GM21737 (cell line): ENCODE measurements around the gene FAM50B.

Experiments used
- ATAC-seq: cut with Tn5 transposase; IDR thresholded peaks from one replicate; pipeline ENCODE4 v1.9.1; 2021; ENCODE audit warnings: mild to moderate bottlenecking, moderate library complexity; ENCODE audit not compliant: unreplicated experiment

FAM50B gene, protein sequence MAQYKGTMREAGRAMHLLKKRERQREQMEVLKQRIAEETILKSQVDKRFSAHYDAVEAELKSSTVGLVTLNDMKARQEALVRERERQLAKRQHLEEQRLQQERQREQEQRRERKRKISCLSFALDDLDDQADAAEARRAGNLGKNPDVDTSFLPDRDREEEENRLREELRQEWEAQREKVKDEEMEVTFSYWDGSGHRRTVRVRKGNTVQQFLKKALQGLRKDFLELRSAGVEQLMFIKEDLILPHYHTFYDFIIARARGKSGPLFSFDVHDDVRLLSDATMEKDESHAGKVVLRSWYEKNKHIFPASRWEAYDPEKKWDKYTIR

DNA sequence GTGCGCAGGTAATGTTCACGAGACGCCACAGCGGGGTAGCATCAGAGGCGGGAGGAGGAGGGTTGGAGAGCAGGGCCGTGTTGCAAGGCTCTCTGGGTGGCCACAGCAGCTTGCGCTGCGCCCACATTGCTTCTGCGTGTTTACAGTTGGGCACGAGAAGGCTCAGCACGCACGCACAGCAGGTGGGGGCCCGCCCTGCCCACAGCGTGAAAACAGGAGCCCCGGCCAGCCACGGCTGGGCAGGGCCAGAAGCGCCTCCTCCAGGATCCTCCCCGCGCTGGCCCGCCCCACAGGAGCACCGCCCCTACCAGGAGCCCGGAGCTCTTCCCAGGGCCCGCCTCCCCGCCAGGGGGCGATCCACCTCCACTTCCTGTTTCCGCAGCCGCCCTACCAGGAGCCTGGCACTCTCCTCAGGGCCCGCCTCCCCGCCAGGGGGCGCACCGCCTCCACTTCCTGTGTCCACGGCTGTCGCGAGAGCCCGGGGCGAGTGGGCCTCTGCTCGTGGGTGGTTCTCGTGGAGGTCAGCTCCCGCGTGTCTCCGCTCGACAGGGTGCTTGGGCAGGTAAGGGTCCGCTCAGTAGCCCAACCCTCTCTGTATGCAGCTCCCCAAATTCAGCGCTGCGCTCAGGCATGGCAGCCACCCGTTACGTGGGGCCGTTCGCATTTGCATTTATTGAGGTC lies at the start of gene FAM50B:
FAM50B (plus strand) TSS at position 449 of the 681 bp plus-strand sequence. CDS start 439 bp downstream, outside the sequence.
- ATAC-seq: peak; percentile 93

DNA sequence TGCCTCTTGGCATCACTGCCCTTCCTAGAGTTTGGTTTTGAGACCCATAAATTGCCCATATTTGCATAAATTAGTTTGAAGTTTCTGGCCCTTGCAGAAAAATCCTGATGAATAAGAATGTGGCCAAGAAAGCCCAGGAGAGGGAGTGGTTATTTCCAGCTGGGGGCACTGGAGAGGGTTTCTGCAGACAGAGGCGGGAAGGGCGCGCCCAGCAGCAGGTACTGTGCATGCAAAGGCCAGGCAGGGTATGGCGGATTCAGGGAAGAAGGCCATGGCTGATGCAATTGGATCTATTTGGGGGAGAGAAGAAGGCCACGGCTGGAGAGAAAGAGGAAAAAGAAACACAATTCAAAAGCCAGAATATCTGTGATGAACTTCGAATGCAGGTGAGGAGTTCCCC lies 49.5 kb upstream of the FAM50B start:
- ATAC-seq: no peak

DNA sequence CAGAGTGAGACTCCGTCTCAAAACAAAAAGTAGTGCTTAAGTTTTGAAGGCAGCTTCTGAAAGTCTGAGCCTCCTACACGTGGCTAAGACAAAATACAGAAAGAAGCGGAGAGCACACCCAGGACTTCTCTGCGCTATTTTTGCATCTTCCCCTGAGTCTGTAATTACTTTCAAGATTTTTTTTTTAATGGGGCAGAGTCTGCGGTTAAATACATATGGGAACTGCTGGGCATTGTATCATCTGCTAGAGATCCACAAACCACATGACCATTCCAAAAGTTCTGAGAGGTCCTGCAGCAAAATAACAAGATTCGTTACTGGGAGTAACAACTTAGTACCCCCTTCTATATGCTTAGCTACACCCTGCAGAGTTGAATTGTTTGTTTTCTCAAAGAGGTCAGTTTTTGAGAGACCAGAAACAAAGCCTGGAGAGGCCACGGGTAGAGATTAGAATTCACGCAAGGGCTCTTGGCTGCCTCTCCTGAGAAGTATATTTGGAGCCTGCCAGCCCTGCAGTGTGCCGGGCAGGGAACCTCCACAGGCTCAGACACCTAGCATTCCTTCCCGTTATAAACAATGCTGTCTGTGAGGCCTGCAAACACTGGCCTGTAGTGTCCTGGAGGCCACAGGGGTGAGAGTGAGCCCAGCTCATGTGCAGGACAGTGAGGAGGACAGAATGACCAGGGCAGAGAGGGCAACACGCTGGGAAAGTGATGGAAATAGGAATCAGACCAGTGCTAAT lies 48.2 kb upstream of the FAM50B start:
- no peak for ATAC-seq

DNA sequence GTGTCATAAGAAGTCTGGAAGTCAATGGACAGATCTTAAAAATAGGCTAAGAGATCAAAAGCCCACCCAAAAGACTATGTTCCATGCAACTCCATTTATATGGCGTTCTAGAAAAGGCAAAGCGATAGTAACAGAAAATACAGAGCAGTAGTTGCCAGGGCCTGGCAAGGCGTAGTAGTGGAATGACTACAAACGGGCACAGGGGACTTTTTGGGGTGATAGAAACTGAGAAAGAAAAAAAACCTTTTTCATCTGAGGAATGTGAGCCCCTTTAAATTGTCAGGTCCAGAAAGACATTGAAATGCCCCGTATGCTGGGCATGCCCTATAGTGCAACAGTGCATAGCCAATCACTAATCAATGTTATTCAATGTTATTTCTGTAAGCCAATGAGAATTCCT lies 47.2 kb upstream of the FAM50B start:
- ATAC-seq: peak; percentile 42

DNA sequence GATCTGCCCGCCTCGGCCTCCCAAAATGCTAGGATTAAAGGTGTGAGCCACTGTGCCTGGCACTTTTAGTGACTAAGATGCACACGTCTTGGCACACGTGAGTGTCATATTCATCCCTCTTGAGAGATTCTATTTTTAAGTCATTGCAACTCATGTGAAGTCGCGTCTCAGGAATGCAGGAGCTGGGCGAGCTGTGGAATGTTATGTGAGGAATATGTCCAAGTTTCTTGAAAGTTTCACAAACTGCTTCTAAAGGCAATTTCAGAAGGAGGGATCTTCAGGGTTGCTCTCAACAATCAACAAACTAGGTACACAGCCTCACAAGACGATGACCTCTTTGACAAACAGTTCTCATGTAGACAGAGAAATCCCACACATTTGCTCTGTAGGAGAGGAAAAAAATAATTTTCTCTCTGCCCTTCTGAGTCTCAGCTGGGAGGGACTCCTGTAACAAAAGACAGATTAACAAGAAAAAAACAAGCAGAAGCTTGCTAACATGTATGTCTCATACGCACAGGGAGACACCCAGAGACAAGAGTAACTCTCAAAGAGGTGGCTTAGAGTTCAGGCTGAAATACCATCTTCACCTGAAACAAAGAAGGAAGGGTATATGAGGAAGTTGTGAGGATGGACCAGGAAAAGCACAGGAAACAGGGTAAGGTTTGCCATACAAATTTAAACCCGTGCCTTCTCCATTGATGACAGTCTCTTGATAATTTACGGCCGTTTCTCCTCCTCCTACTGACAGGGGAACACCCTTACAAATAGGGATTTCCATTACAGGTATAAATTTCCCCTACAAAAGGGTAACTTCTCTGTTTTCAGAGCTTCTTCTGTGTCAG lies 45.3 kb upstream of the FAM50B start:
- ATAC-seq: no peak

DNA sequence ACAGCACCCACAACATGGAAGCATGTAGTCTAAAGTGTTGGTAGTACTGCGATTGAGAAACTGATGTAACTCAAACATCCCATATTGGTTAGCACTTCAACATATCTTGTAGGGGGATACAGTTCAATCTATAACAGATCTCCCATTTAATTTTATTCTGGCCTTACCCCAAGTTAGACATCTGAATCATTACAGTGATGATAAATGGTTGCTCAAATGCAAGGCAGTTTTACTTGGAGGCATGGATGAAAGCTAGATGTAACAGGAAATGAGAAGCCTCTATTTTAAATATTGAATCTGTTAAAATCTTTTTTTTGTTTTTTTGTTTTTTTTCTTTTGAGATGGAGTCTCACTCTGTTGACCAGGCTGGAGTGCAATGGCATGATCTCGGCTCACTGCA lies 44.2 kb upstream of the FAM50B start:
- no peak for ATAC-seq

DNA sequence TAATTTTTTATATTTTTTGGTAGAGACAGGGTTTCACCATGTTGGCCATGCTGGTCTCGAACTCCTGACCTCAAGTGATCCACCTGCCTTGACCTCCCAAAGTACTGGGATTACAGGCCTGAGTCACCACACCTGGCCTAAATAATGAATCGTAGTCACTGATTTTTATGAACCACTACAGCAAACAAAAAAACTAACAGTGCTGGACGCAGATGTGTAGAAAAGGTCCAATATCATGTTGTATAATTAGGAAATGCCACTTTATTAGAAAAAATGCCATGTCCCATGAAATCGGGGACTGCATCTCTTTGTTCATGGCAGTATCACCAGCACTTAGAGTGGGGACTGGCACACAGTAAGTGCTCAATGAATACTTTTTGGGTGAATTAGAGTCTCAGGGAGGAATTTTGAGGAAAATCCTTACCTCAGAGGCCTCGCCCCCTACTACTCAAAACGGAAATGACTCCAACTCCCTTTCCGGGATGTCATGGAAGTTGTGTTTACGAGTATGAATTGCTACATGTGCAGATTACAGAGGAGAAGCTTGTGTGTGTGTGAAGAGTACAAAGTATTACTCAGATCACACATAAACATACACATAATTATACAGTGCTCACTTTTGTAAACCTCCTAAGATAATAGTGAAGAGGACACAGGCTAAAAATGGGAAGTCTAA lies 43.6 kb upstream of the FAM50B start:
- no peak for ATAC-seq

DNA sequence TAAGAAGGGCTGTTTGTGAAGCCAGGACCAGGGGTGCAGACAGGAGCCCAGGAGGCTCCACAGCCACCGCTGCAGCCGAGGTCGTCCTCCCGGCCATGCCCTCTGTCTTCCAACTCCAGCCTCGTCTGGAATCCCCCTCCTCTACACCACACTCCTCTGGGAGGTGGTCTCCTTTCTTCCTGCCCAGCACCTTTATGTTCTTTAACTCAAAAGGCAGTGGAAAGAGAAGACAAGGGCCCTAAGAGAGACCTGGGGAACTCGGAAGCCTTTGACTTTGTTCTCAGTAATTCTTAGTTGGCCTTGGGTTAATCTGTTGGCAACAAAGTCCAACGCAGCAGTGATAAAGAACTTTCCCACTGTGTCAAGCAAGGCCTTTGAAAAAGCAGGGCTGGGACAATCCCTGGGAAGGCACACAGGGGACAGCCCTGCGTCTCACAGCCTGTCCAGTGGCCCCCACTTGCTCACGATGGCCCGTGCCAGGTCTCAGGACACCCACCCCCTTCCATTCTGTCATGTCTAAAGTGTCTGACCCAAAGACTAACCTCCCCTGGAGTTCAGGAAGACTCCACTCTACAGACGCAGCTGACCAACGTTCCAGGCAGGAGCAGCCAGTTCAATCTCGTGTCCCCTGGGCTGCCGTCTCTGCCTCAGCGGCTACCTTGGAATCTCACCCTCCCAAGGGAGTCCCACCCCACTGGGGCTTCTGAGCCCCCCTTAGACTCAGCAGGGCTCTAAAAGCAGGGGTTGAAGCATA lies 42.8 kb upstream of the FAM50B start:
- no peak for ATAC-seq

DNA sequence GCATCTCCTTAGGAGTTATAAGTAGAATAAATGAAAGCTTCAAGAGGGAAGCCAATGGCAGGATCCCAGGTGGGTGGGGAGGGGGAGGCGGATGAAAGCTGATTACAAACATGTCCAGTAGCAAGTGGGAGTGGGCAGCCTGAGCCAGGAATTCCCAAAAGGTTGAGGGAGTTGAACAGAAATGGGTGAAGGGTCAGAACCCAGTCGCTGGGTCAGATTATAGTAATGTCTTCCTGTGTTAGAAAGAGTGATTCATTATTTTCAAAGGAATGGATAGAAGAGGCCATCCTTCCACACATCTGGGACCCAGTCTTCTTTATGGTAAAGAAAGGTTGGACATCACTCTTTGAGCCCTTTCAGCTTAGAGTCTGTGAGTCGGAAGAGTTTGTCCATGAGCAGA lies 41.0 kb upstream of the FAM50B start:
- ATAC-seq: no peak

DNA sequence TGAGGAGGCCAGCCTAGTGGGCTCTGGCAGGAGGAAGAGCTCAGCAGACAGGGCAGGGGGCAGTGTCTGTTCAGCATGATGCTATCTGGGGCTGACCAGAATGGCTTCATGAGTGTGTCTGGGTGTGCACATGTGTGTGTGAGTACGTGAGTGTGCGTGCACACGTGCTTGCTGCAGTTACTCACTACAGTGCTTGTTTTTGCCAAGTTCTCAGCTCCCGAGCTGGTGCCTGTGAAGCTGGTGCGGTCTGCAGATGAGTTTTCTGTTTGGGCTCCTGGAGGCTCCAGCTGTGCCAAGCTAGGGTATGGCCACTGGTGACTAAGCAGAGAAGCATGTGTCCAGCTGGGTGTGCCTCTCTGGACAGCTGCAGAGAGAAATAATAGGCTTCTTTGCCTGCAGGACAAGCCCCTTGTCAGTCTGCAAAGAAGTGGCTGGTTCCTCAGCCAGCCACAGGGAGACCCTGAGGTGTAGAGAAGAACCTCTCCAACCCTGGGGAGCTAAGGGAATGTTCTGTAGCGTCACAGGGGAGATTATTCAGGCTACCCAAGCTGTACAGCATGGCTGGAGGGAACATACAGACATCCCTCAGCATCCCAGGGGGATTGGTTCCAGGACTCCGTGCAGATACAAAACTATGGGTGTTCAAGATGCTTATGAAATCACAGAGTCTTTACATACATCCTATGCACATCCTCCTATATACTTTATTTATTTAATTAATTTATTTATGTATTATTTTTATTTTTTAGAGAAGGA lies 40.2 kb upstream of the FAM50B start:
- no peak for ATAC-seq

DNA sequence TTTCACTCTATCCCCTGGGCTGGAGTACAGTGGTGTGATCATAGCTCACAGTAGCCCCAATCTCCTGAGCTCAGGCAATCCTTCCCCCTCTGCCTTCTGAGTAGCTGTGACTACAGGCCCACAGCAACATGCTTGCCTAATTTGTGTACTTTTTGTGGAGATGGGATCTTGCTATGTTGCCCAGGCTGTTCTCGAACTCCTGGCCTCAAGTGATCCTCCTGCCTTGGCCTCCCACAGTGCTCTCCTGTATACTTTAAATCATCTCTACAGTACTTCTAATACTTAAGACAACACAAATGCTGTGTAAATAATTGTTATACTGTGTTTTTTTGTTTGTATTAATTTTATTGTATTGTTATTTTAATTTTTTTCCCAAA lies 39.7 kb upstream of the FAM50B start:
- ATAC-seq: no peak

DNA sequence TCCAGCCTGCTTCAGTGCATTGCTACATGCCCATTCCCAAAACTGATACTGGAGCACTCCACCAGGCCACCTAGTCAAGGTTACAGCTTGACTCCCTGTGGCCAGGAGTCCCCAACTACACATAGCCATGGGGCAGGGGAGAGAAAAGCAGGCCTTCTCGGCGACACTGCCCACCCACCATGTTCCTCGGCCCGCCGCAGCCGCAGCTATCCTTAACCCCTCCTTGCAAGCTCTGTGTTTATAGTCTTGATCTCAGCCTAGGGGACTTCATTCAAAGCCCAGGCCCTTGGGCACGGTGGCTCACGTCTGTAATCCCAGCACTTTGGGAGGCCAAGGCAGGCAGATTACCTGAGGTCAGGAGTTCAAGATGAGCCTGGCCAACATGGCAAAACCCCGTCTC lies 39.2 kb upstream of the FAM50B start:
- ATAC-seq: no peak

DNA sequence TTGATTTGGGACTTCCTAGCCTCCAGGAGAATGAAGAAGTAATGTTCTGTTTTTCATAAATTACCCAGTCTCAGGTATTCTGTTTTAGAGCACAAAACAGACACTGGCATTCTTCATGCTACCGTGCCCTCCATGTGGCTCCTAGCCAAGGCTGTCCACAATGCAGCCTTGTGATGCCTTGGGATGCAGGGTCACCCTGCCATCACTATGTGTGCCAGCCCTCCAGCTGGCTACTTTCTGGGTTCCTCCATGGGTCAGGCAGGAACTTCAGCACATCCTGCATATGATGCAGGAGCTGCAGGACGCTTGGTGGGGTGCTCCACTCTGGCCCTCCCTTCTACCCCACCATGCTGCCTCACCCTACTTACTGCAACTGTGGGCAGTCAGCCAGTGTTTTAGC lies 38.0 kb upstream of the FAM50B start:
- ATAC-seq: no peak

DNA sequence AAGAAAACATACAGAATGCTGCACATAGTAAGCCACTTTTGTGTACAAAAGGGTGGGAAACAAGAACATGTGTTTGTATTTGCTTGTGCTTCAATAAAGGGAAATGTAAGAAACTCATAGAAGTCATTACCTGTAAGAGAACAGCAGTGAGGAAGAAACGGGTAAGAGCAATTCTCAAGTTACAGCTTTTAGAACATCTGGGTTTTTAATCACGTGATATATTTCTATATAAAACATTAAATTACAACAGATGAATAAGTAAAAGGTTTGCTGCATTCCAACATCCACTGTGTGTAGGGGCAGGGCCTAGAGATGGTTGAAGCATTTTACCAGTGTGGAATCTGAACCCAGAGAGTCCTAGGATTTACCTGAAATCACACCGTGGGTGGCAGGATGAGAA lies 36.6 kb upstream of the FAM50B start:
- ATAC-seq: no peak

DNA sequence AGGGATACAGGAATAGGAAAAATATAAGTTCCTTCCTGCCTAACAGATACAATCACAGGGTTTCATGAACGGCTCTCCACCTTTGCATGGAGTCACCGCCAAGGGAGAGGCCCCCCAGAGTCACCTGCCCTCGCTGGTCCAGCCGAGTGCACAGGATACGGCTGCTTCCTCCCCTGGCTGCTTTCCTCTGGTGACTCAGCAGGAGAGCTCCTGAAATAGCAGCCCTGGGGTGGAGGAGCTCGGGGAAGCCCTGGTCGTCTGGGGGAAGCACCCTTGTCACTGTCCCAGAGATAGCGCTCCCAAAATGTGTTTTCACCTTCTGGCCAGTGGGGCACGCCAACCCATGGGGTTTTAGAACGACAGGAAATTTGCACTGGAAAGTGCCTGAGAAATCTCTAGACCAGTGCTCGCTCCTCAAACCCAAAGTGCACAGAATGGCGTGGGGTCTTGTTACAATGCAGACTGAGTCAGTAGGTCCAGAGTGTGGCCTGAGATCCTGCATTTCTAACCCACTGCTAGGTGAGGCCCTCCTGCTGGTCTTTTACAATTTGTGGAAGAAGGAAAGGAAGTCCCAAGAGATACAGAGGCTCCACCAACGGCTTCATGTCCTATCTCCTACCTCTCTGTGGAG lies 35.9 kb upstream of the FAM50B start:
- peak; percentile 63 for ATAC-seq

DNA sequence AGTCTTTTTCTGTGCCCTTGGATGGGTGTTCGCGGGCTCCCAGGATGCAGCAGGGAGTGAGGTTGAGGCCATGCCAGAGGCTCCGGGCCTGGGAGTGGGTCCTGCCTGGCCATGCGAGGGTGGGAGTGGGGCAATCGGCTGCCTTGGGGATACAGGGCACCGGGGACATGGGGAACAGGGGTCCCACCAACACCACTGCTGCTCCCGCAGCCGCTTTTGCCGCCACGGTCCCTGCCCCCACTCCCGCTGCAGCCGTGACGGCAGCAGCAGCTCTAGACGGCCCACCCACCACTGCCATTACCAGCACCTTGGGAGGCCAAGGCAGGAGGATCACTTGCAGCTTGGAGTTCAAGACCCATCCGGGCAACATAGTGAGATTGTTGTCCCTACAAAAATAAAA lies 35.3 kb upstream of the FAM50B start:
- no peak for ATAC-seq

DNA sequence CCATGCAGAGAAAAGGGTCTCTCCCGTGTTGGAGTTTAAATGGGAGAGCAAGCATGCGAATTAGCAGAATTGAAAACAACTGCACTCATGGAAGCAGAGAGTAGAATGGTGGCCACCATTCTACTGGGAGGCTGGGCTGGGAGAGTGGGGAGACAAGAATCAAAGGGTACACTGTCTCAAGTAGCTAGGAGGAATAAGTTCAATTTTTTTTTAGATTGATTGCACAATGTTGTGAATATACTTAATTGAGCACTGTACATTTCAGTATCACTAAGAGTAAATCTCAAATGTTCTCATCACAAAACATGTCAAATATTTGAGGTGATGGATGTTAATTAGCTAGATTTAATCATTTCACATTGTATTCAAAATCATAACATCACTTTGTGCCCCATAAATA lies 34.6 kb upstream of the FAM50B start:
- no peak for ATAC-seq

DNA sequence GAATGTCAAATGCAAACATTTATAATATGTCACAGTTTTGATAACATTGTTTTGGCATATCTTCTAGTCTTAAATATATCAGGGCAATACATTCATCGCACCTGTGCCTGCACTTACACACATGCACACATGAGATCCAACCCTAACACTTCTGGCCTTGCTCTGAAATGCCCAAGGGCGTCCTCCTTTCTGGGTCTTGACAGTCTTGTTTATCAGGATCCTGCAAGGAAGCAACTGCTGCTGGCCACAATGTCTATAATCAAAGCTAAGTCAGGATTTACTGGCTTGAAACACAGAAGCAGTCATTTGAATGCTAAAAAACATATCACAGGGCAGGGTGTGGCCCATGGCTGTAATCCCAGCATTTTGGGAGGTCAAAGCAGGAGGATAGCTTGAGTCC lies 32.9 kb upstream of the FAM50B start:
- ATAC-seq: no peak
